HG03558 (cell line): ENCODE measurements around the gene ASIC2.

Experiments
- ATAC-seq: cut with Tn5 transposase; IDR thresholded peaks from one replicate; pipeline ENCODE4 v1.9.1; 2021; ENCODE audit warnings: moderate number of reproducible peaks; ENCODE audit not compliant: unreplicated experiment; ENCODE audit errors: extremely low read depth

ASIC2 gene

GRCh38 chr17:33292981-33293867 lies at the start of gene ASIC2:
Gene ASIC2 (minus strand): TSS chr17:33293295.
- no peak for ATAC-seq

GRCh38 chr17:33342025-33342424 lies 48.9 kb upstream of the ASIC2 start:
- no peak for ATAC-seq

GRCh38 chr17:33338242-33338641 lies 45.1 kb upstream of the ASIC2 start:
- no peak for ATAC-seq

GRCh38 chr17:33335491-33336173 lies 42.5 kb upstream of the ASIC2 start:
- ATAC-seq, result no peak

- ATAC-seq, result no peak
These were observed 41.6 kb upstream of the ASIC2 start for GRCh38 chr17:33334703-33335102.

- no peak for ATAC-seq
These were observed 37.8 kb upstream of the ASIC2 start for GRCh38 chr17:33330877-33331276.

GRCh38 chr17:33328129-33328528 lies 35.0 kb upstream of the ASIC2 start:
- no peak for ATAC-seq

GRCh38 chr17:33324736-33325135 lies 31.6 kb upstream of the ASIC2 start:
- no peak for ATAC-seq

GRCh38 chr17:33322063-33322462 lies 29.0 kb upstream of the ASIC2 start:
- ATAC-seq, result no peak

GRCh38 chr17:33318241-33318640 lies 25.1 kb upstream of the ASIC2 start:
- ATAC-seq, result no peak

- ATAC-seq, result no peak
These were observed 23.7 kb upstream of the ASIC2 start for GRCh38 chr17:33316746-33317145.

- ATAC-seq, result no peak
These were observed 17.2 kb upstream of the ASIC2 start for GRCh38 chr17:33310296-33310695.

GRCh38 chr17:33303254-33303653 lies 10.2 kb upstream of the ASIC2 start:
- no peak for ATAC-seq

GRCh38 chr17:33302394-33302793 lies 9.3 kb upstream of the ASIC2 start:
- ATAC-seq, result no peak

GRCh38 chr17:33300241-33300640 lies 7.1 kb upstream of the ASIC2 start:
- no peak for ATAC-seq

GRCh38 chr17:33299115-33299514 lies 6.0 kb upstream of the ASIC2 start:
- ATAC-seq, result no peak

GRCh38 chr17:33297643-33298042 lies 4.5 kb upstream of the ASIC2 start:
- ATAC-seq, result no peak

- no peak for ATAC-seq
These were observed 1.9 kb upstream of the ASIC2 start for GRCh38 chr17:33294994-33295393.

- ATAC-seq, result no peak
These were observed 704 bp downstream of the ASIC2 start for GRCh38 chr17:33292201-33292980.

GRCh38 chr17:33291248-33292200 lies 1.6 kb downstream of the ASIC2 start:
- no peak for ATAC-seq
